WI38 (cell line): ENCODE measurements around the gene PPP6R1.
"Not testable (repeated sequence)": the region's sequence is repeated elsewhere in the genome, so short reads cannot be mapped to it uniquely, and the experiment has no call there.

Source experiments
- H3K4me3 ChIP-seq: 2 replicates; pipeline ENCODE4 v1.5.1; 2011; ENCODE audit warnings: low read depth, mild to moderate bottlenecking, control low read depth, low read length
- CTCF ChIP-seq: IDR thresholded peaks from 2 replicates; pipeline ENCODE4 v1.5.1; 2012; ENCODE audit warnings: low read depth, mild to moderate bottlenecking, control low read depth, low read length

Gene PPP6R1

DNA sequence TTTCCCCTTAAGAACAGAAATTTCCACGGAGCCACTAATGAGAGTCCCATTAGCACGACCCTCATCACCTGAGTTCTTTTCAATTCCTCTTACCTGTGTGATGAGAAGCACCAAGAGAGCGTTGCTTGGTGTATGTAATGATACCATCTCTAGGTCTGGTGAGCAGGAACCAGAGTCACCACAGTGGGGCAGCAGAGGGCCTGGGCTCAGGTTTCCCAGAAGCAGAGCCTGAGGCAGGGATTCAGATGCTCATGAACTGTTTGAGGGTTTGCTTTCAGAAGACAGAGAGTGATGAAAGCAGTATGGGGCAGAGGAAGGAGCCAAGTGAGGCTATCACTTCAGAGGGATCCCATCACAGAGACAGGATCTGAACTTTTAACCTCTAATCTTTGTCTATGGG is 46.4 kb downstream of the PPP6R1 start:
- no peak for TF ChIP-seq CTCF

GRCh38 chr19:55209693-55210472 is 48.9 kb downstream of the PPP6R1 start:
- TF ChIP-seq CTCF, result no peak
- H3K4me3 ChIP-seq, result no peak overlapping the region

More for the DNA sequence above, 46.4 kb downstream of the PPP6R1 start:
- no peak overlapping the region for H3K4me3 ChIP-seq

GRCh38 chr19:55208880-55209692 is 49.7 kb downstream of the PPP6R1 start, which contains the start of gene PTPRH:
Gene PTPRH, minus strand, starts transcription at chr19:55209501. Its CDS starts 68 bp downstream, at chr19:55209433.
- no peak within 1 kb of the TSS for H3K4me3 ChIP-seq
- no peak for TF ChIP-seq CTCF

DNA sequence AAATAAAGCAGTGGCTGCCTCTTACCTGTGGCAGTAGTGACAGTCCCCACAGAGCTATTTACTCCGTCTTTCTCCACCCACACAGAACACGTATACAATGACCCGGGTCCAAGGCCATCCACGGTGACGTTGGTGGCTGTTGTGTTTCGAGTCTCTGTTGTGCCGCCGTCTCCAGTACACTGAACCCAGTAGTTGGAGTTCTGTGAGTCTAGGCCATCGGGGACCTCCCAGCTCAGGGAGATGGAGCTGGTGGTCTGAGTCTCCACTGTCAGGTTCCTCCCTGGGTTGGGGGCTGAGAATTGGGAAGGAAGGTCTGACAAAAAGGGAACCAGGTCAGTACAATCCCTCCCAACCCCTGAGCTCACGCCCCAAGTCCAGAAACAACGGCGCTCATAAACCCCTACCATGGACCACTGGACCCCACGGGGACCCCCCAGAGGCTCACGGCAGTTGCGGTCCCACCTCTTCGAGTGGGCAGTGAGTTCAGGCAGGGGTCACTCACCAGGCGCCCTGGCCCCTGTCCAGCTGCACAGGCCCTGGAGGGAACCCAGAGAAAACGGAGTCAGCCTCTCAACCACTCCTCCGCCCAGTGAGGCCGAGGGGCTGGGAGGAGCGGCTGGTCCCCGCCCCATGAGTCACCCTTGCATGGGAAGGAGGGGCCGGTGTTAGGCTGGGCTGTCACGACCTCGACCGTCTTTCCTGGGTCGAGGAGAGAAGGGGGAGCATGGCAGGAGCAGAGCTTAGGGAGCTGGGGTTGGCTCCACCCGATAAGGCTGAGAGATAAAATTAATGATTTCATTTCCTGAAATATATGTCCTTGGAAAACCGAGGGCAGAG is 51.9 kb downstream of the PPP6R1 start:
- no peak for TF ChIP-seq CTCF
- H3K4me3 ChIP-seq, result peak overlapping the region; percentile 54

GRCh38 chr19:55202199-55202598 is 56.6 kb downstream of the PPP6R1 start:
- not testable (repeated sequence) for H3K4me3 ChIP-seq

DNA sequence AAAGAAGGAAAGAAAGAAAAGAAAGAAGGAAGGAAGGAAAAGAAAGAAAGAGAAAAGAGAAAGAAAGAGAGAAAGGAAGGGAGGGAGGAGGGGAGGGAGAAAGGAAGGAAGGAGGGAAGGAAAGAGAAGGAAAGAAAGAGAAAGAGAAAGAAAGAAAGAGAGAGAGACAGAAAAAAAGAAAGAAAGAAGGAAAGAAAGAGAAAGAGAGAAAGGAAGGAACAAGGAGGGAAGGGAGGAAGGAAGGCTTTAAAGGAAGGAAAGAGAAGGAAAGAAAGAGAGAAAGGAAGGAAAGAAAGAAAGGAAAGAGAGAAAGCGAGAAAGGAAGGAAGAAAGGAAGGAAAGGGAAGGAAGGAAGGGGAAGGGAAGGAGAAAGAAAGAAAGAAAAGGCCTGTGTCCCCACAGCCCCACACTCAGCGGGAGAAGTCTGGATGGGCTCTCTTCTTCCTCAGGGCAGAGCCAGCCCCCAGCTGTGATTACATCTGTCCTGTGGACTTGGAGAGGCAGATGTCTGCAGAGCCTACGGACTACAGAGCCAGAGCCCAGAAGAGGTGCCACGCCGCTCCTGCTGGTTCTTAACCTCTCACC is 59.1 kb downstream of the PPP6R1 start:
- no peak for TF ChIP-seq CTCF
- H3K4me3 ChIP-seq, result no peak overlapping the region

GRCh38 chr19:55198651-55199050 is 60.2 kb downstream of the PPP6R1 start:
- TF ChIP-seq CTCF, result no peak
- no peak overlapping the region for H3K4me3 ChIP-seq
